GM18519 (cell line): ENCODE results near the gene COL6A2.
"Not testable (repeated sequence)": the region's sequence is repeated elsewhere in the genome, so short reads cannot be mapped to it uniquely, and the experiment has no call there.

ENCODE experiments used
- ATAC-seq: cut with Tn5 transposase; IDR thresholded peaks from one replicate; pipeline ENCODE4 v1.9.1; 2021; ENCODE audit warnings: mild to moderate bottlenecking, moderate library complexity; ENCODE audit not compliant: unreplicated experiment, low FRiP score

COL6A2 gene

DNA sequence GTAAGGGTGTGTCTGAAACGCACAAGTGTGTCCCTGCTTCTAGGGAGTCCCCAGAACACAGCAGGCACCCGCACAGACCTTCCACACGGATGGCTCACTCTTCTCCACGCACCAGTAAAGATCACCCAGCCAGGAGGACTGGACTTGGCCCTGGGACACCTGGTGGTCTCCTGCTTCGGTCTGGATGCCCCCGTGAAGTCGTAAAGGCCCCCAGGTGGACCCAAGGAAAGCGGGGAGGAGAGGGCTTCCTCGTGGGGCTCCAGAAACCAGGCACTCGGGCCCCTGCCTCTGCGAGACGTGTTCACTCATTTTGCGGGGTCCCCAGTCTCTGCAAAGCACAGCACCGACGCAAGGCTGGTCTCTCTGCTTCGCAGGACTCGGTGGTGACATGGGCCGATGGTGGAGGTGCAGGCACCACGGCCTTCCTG is 20.2 kb upstream of the COL6A2 start:
- ATAC-seq = no peak

DNA sequence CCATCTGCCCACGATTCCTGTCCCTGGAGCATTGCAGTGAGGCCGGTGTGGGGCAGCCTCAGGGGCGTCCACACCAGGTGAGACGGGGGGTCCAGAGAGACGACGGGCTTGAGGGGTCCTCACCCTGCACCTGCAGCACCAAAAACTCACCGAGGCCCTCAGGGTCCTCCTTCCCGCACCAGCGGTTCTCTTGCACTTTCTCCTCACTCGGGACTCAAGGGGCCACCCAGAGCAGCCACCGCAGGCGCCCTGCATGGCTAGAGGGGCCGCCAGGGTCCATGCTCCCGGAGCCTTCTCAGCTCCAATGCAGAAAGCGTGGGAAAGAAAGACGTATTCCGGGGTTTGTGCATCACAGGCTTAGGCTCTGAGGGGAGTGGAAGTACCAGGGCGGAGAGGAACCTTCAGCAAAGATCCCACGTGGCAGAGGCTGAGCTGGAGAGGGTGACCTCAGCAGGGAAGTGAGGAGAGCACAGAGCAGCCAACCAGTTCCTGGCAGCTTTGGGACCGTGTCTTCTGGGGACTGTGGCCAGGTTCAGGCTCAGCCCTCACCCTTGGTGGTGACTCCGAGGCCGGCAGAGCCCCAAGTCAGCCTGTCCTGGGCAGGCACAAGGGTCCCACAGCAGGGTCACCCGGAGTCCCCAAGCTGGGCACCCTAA is 19.5 kb upstream of the COL6A2 start:
- no peak for ATAC-seq

DNA sequence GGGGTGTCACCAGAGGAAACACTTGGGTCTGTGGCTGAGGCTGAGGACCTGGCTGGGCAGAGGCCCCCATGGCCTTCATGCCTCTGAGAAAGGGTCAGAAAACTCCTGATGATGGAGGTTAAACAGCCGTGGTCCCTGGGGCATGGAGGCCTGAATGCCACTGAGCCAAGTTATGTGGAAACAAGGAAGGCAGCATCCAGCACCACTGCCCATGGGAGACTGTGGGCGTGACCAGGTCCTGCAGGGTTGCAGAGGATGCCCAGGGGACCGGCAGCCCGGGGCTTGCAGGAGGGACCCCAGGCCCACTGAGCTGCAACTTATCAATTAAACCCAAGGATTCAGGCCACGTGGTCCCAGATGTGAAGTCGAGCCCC is 18.9 kb upstream of the COL6A2 start:
- no peak for ATAC-seq

DNA sequence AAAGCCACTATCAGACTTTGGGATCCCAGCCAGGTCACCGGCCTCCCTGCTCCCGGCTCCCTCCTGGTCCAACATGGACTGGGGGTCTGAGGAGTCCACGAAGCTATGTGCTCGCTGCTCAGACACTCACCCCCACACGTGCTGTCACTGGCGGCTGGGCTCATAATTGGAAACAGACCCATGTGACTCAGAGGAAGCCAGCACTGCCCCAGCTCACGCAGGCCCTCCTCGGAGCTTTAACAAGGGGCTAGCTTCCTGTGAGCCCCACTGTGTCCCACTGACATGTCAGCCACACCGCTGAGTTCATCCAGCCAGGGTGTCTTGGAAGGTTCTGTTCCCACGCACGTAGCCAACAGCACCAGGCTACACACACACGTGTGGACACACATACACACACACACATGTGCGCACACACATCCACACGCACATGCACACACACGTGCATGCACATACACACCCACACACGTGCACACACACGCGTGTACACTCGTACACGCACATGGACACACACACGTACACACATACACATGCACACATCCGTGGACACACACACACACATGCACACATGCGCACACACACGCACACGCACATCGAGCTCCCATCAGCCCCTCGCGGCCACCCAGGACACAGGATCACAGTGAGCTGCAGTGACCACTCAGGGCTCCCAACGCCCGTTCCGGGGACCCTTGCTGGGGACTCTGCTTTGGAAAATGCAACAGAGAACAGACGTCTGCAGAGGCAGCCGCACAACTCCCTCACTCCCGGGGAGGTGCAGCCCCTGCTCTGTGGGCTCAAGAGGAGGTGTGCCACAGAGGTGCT is 18.4 kb upstream of the COL6A2 start:
- no peak for ATAC-seq

DNA sequence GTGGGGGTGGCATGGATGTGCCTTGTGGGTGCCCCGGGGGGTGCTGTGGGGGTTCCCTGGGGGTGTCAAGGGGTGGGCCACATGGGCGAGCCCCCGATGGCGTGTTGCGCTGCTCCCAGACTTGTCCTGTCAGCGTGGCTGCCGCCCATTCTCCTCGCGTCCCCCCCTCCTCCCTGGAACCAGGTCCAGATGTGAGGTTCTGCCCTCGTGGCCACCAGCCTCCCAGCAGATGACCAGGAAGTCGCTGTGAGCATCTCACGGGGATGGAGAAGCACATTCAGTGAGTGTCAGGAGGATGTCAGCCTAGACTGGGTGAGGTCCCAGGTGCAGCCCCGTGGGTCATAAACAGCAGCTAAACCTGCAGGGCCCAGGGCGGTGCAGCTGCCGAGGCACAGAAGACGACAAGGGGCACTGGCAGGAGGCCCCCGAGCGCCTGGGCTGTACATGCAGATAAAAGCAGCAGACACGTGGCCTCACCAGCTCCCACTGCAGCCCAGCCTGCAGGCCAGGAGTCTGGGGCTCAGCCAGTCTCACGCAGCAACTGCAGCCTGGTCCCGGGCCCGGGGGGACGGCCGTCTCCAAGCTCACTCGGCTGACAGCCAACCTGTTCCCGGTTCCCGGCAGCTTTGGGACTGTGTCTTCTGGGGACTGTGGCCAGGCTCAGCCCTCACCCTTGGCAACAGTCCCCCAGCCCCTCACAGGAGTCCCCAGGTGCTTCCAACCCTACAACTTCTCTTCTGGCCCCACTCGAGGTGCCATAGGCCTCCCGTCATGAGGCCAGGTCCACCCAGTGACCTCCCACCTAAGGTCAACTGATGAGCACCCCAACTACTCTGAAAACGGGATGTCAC is 17.5 kb upstream of the COL6A2 start:
- ATAC-seq = no peak

DNA sequence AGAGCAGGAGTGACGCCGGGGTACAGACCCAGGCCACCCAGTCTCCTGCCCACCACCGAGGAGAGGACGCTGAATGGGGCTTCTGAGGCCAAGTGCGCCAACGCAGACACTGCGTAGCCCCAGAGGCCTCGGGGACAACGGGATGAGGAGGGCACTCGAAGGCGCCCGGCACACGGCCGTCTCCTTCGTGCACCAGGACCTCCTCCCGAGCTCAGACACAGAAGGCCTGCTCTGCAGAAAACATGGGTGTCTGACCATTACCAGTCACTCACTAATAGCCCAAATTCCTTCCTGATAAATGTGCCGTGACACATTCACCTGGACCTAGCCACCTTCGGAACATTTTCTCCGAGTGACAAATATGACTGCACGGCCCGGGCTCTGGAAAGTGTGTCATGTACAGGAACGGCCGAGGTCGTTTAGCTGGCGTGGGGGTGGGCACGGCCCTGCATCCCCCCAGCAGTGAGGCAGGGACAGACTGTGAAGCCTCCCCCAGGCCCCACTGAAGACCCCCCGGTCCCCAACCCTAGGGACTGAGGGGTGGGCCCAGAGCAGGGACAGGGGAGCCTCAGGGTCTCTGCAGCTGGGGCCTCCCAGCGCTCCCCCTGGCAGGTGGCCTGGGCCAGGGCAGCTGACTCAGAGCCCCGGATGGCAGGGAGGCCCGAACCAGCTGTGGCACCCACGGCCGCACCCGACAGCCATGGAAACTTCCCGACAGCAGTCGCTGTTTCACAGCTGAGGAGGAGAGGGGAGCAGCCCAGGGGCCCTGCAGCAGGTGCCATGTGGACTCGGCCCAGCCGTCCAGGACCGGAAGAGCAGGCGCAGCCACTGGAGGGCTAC is 16.7 kb upstream of the COL6A2 start:
- ATAC-seq = no peak

DNA sequence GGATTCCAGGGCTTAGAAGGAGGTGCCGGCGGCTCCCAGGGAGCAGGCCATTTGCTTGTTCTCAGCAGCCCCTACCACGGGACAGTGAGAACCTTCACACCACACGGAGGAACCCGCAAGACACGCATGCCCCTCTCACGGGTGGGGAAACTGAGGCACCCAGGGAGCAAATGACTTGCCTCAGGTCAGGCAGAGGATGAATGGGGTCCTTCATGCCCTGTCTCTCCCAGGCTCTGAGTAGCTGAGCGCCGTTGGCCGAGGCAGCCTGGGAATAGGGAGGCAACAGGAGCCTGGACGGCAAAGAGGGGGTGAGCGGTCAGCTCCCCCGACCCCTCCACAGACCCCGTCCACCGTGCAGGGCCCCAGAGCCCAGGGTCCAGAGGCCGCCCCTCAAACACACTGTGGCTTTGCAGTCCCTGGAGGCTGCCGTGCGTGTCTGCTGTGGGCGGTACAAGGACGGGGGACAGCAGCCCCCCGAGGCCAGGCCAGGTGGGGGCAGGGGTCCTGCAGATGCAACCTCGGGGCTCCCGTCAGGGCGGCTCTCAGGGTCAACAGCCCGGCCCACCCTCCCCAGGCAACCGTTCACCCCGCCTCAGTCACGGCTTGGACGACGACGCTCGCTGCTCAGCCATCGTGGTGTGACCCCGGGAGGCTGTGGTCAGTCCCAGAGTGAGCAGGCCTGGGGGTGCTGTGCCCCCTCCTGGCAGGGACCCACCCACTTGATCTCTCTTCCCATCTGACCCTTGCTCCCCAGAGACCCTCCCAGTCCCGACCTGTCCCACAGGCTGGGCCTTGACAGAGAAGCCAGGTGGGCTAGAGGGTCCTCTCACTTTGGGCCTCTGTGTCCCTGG is 15.8 kb upstream of the COL6A2 start:
- no peak for ATAC-seq

DNA sequence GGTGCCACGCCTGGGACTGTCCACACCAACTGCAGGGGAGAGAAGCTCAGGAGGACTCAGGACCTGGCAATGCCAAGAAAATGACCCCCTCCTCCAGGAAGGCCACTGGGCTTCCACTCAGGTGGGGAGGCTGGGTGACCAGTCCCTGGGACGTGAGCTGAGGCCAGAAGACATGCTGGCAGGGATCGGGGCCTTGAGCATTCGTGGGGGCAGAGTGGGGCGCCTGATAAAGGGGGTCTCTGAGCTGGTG is 15.3 kb upstream of the COL6A2 start:
- no peak for ATAC-seq

DNA sequence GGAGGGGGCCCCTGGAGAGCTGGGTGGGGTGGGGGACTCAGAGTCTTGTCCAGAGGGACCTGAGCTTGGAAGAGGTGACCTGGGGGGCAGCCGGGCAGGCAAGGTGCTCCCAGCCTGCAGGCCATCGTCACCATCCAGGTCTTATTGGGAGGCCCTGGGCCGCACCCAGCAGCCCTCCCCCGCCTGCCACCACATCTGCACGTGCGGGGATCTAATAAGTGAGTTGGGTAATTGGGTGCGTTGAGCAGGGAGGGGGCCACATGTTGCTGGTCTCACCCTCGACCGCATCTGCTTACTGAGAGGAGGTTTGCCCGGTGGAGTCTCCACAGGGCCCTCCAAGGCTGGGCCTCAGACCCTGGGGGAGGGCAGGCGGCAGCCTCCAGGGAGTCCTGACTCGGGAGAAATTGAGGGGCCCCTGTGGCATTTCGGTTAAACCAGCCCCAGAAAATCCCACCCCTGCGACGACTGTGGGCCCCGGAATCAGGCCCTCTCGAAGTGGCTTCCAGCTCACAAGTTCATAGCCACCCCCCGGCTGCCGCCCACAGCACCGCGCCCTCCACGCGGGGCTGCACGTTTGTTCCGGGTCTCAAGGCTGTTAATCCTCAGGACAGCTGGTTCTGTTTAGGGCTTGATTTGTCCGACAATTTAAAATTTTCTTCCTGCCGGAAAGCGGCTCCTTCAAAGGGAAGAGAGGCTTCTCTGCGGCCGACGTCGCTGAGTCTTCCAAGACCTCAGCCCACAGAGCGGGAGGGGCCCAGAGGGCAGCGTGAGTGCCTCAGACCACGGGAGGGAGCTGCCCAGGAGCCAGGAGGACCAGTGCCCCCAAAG is 14.7 kb upstream of the COL6A2 start:
- no peak for ATAC-seq

DNA sequence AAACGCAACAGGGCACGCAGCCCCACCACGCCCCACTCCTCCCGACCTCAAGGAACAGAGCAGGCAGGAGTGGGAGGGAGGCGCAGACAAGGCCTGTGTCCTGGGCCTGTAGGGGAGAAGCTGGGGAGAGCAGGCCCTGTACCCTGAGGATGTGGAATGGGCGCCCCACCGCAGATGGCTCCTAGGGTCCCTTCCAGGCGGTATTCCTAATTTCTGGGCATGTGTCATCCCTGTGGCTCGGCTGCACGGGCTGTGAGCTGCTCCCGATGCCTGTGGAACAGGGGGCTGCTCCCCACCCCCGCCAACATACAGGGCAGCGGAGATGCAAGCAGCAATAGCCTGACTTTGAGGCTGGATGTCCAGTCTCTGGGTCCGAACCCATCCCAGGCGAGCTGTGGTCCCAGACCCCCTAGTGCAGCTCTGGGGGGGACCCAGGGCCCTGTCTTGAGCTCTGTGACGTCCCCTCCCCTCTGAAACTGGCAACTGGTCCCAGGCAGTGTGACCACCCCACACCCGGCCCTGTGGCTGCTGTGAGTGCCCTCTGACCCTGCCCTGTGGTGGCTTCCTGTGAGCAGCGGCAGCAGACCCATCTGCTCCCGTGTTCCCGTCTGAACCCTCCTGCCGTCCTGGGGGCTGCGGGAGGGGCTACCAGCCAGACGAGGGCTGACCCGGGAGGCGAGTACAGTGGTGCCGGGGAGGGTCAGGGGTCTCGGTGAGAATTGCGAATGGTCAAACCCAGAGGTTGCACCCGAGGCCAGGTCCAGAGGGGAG is 13.9 kb upstream of the COL6A2 start:
- ATAC-seq = no peak

DNA sequence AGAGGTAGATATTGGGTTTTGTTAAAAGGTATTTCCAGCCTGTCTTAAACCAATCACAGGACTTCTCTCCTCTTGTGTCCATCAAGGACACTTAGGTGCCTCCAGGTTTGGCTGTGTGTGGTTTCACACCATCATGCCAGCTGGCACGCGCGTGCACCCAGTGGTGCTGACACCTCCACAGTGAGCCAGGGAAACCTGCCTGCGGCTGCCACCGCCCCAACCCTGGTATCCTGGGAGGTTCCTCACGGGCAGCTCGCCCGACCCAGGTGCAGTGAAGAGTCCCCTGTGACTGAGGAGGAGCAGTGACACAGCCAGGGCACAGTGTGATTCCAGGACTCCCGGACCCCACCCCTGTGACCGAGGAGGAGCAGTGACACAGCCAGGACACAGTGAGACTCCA is 13.2 kb upstream of the COL6A2 start:
- ATAC-seq = no peak

DNA sequence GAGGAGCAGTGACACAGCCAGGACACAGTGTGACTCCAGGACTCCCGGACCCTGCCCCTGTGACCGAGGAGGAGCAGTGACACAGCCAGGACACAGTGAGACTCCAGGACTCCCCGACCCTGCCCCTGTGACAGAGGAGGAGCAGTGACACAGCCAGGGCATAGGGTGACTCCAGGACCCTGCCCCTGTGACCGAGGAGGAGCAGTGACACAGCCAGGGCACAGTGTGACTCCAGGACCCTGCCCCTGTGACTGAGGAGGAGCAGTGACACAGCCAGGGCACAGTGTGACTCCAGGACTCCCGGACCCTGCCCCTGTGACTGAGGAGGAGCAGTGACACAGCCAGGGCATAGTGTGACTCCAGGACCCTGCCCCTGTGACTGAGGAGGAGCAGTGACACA is 12.7 kb upstream of the COL6A2 start:
- ATAC-seq = not testable (repeated sequence)

DNA sequence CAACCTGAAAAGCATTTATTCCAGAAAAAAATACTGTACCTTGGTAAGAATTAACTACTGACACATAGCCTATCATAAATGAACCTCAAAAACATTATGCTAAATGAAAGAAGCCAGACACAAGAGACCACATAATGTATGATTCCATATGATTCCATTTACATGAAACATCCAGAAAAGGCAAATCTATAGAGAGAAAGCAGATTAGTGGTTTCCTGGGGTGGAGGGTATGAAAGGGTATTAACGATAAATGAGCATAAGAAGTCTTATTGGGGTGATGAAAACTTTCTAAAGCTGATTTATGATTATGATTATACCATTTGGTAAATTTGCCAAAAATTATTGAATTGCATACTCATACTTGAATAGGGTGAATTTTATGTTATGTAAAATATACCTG is 10.3 kb upstream of the COL6A2 start:
- no peak for ATAC-seq

DNA sequence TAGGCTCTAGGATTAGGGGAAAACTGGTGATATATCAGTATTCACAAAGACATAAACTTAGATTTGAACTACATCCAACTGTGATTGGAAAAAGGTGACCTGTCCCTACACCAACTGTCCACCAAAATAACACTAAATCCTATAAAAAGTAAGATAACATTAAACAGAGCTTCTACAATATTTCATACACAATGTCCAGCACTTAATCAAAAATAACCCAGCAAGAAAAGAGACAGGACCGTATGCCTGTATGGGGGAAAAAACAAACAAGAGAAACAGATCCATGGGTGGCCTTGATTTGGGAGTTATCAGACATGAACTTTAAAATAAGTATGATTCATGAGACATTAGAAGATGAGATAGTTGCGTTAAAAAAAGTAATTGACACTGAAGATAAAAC is 9.7 kb upstream of the COL6A2 start:
- no peak for ATAC-seq

DNA sequence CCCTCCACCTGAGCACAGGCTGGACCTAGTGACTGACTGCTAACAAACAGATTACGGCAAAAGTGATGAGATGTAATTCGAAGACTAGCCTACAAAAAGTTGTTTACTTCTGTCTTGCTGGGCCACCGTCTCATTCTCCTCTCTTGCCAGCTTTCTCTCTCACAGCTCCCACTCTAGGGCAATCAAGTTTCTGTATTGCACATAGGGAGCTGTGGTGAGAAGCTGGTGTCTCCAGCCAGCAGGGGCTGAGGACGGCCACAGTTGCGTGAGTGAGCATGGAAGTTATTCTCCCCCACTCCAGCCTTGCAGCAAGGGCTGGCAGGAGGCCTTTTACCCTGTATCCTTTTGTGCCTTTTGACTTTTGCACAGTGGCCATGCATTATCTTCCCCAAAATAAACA is 8.6 kb upstream of the COL6A2 start:
- no peak for ATAC-seq

DNA sequence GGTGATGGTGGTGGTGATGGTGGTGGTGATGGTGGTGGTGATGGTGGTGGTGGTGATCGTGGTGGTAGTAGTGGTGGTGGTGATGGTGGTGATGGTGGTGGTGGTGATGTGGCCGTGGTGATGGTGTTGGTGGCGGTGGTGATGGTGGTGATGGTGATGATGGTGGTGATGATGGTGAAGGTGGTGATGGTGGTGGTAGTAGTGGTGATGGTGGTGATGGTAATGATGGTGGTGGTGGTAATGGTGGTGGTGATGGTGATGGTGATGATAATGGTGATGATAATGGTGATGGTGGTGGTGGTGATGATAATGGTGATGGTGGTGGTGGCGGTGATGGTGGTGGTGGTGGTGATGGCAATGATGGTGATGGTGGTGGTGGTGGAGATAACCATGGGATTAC is 6.8 kb upstream of the COL6A2 start:
- ATAC-seq = no peak

DNA sequence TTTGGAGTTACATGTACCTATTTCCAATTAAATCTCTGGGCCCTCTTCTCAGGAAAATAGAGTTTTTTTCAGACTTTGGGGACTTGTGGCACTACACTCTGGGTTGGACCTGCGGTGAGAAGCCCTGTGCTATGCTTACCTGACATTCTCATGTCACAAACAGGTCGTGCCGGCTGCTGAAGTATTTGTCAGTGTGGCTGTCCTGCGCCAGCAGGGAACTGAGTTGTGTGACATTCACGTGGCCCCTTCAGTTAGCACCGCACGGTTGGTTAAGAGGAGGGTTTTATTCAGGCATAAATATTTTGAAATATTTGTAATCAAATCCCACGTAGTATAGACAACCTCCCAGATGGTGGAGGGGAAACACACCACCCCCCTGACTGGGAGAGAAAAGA is 6.3 kb upstream of the COL6A2 start:
- ATAC-seq = no peak

DNA sequence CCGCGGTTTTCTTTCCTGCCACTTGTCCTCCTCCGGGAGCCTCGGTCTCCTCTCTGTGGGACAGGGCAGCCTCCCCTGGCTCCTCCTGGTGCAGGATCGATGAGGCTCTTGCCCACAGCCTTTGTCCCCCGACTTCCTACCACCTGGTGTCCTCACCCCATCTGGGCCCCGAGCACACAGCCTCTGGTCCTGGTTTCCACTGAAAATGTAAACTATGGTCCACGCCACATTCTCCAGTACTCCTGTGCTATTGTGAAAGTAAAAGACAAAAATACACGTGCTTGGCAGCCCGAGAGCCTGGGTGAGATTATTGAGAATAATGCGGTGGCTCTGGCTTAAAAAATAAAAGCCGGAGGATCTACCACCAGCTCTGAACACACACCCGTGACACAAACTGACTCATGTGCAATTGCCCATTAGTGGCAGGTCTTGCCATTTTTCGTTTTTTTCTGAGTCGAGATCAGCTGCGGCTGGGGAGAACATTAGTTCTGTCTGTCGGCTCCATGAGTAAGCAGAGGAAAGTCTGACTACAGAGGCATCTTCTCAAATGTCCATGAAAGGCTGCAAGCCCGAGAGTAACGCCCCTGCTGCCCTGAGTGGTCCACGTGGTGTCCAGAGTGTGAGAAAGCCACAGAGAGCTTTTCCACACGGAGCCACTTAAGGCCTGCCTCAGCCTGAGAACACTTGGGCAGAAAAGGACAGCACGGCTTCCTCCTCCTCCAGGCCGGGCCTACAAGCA is 5.7 kb upstream of the COL6A2 start:
- no peak for ATAC-seq
